Measurements from ENCODE around the gene MNDA.

GRCh38 chr1:158818975-158819431 is 12.1 kb upstream of the MNDA start:
- TF ChIP-seq EP300 (IDR thresholded peaks at IDR 0.05) (no peak), CTCF (IDR thresholded peaks at IDR 0.05) (no peak)
